Erythroblast (primary cell): ENCODE results near the gene PHAX.
"Not testable (repeated sequence)": the region's sequence is repeated elsewhere in the genome, so short reads cannot be mapped to it uniquely, and the experiment has no call there.

Experiments used
- GATA1 ChIP-seq: IDR thresholded peaks from 2 replicates; pipeline ENCODE4 v1.6.1; 2011; ENCODE audit warnings: low read depth, mild to moderate bottlenecking, control low read depth, low read length, moderate library complexity
- POLR2A ChIP-seq: IDR thresholded peaks from 2 replicates; pipeline ENCODE4 v1.6.1; 2011; ENCODE audit warnings: mild to moderate bottlenecking, low read length

GRCh38 chr5:126617603-126618002 lies 16.9 kb downstream of the PHAX start:
- TF ChIP-seq POLR2A, GATA1: not testable (repeated sequence)
